Hematopoietic multipotent progenitor cell treated with erythropoietin and hydrocortisone succinate and interleukin-3 and kit ligand, for 4 days (in vitro differentiated cells): ENCODE measurements around the gene ADAM10.
A peak's percentile ranks its signal among the peaks of the same experiment; 100 is the strongest.

Experiments
- DNase-seq: peaks from one replicate; pipeline ENCODE4 v3.0.0-alpha.2; 2015

Gene ADAM10

GRCh38 chr15:58573270-58573669, 176.2 kb downstream of the ADAM10 start:
- DNase-seq = no peak

GRCh38 chr15:58572521-58572920, 177.0 kb downstream of the ADAM10 start:
- DNase-seq = no peak

GRCh38 chr15:58571491-58571890, 178.0 kb downstream of the ADAM10 start:
- no peak for DNase-seq

- DNase-seq = no peak
These were observed 180.1 kb downstream of the ADAM10 start for GRCh38 chr15:58569455-58569854.

DNA sequence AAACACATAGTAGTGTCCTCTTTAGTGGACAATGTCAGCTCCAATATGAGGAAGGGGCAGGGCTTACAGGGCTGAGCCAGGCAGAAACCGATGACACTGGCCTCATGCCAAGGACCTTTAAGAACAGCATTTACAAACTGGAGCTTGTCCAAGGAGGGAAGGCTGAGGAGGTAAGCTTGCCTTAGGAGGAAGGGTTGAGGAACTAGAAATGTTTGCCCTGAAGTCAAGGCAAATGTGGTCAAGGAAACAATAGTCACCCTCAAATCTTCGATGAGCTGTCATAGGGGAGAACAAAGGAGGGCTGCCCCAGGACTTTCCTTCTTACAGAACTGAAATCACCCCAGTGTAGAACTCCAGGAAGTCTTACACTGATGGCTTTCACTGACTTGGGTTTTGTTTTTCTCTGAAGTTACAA, 181.3 kb downstream of the ADAM10 start:
- peak; percentile 77 for DNase-seq

GRCh38 chr15:58566029-58566428, 183.5 kb downstream of the ADAM10 start:
- DNase-seq = no peak

DNA sequence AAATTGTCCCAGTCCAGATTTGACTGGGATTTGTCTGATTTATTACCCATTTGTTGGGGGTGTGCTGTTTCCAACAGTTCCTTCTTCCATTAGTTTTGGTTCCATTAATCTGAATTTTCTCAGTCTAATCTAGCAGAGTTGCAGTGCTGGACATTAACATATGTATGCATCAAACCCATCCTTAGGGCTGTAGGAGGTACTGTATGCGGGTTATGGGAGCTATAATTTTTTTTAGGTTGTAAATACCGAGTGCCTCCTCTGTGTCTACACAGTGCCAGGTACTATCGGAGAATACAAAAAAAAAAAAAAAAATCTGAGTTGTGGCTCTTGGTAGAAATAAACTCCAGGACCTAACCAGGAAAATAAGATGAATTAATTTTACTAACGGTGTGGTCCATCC, 183.9 kb downstream of the ADAM10 start:
- DNase-seq = no peak

DNA sequence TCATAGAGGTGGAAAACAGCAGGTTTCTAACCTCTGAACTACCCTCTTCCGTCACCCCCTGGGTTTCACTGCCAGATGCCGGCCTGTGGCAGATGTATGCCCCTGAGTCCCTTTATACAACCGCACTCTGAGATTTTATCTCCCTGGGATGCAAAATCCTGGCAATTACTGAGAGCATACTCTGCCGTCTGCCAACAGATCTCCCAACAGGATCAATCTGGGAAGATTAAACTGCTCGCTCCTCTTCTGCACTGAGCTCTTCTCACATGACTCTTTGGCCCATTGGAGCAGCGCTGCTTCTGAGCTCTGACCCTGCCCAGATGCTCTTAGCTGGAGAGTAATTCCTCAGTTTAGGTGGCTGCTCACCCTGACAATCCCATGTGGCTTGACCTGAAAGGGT, 184.5 kb downstream of the ADAM10 start:
- DNase-seq = no peak

GRCh38 chr15:58562135-58562534, 187.4 kb downstream of the ADAM10 start:
- no peak for DNase-seq

DNA sequence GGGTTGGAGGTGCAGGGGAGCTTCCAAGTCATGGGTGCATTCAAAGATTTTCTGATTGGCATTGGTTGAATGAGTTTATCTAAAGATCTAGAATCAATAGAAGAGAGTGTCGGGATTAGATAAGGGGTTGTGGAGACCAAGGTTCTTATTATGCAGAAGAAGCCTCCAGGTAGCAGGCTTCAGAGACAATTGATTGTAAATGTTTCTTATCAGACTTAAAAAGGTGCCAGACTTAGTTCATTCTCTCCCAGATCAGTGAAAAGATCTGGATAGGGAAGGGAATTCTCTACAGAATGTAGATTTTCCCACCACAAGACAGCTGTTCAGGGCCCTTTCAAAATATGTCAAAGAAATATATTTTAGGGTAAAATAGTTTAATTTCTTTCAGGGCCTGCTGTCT, 188.2 kb downstream of the ADAM10 start:
- DNase-seq = no peak

- DNase-seq = no peak
These were observed 189.5 kb downstream of the ADAM10 start for GRCh38 chr15:58559904-58560588.

- DNase-seq = no peak
These were observed 190.7 kb downstream of the ADAM10 start for GRCh38 chr15:58558777-58559176.

GRCh38 chr15:58556541-58556940, 193.0 kb downstream of the ADAM10 start:
- DNase-seq = no peak

- peak; percentile 58 for DNase-seq
These were observed 193.5 kb downstream of the ADAM10 start for GRCh38 chr15:58556028-58556361.

DNA sequence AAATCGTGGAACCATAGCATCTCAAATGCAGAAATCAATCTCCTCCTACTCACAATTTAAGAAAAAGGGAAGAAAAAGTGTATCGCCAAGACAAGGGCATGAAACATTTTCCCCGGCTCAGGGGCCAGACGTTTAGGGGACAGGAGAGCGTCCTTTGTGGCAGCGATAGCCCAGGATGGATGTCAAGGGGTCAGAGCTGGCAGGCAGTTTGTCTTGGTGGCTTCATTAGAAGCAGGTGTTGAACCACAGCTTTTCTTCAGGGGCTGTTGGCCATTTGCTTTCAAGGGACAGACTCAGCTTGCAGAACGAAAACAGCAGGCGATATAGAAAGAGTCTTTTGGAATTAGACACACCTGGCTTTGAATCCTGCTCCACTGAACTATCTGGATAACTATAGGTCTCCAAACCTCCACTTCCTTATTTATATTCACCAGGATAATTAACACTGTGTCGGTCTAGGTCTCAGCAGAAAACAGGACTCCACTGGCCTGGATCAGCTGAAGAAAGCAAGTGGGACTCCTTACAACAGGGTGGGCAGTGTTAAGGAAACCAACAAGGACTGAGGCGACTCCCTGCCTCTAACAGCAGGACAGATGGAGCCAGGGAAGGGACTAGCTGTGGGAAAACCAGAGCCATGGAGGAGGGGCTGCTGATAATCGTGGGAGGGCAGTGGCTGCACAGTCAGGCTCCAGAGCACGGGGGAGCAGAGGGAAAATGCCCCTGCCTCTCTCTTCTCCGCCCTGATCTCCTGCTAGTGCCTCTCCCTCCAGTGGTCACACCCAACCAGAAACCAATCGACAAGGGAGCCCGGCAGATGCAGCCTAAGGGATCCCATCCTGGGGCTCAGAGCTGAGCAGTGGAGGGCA, 194.1 kb downstream of the ADAM10 start:
- peak; percentile 22 for DNase-seq

DNA sequence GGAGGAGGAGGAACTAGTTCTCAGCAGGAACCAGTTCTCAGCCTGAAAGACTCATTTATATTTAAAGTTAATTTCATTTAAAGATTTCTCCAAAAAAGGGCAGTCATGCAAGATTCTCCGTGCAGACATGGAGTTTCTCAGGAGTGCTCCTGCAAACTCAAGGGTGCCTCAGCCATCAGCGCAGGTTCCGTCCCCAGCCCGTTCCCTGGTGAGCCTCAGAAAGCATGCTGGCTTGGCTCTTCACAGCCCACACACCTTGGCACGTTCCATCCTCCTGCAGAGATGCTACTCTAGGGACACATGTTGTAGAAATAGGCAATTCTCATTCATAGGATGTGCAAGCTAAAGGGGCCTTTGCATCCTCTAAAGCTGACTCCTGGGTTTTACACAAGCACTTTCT, 194.7 kb downstream of the ADAM10 start:
- DNase-seq = no peak

DNA sequence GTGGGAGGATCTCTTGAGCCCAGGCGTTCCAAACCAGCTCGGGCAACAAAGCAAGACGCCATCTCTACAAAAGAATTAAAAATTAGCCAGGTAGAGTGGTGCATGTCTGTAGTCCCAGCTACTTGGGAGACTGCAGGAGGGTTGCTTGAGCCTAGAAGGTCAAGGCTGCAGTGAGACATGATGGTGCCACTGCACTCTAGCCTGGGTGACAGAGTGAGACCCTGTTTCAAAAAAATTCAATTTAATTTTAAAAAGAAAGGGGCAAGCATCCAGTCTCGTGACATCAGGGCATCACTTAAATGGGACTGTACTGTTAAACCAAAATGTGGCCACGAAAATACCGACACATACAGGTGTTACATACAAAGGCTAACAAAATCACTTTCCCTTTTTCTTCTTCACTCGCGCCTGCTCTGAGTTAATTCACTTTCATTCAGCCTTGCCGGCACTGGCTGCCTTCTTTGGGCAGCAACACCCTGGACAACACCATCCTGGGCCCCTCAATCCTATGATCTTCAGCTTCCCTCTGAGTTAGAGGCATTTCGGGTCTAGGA, 196.1 kb downstream of the ADAM10 start:
- no peak for DNase-seq

DNA sequence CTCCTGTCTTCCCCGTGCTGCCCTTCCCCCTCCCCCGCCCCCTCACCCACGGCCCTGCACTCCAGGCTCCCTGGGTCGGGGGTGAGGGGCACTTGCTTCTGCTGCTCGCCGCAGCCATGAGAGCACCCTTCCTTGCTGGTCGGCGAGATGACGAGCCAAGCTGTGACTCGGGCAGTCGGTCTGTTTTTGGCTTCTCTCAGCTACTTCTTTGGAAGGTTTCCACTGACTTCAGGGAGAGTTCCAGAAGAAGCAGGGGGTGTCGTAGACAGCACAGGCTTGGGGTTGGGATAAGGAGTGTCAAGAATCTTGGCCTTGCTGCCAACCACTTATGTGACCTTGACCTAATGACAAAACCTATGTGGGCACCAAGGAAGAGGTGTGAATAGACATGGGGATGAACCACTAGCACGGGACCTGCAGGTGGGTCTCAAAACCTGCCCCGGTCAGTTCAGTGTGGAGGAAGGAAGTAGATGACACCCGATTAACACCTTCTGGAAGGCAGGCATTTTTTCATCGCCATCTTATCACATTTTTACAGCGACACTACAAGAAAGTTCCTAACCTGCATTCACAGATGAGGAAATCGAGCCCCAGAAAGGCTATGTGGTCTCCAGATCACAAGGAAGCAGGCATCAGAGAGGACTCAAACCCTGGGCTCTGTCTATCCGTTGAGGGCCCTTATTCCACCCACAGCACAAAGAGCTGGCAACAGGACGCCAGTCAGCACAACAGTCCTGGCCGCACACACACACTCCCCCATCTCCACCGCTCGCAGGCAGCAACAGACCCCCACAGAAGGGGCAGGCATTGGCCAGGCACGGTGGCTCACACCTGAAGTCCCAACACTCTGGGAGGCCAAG, 196.8 kb downstream of the ADAM10 start:
- DNase-seq = no peak

- peak; percentile 79 for DNase-seq
These were observed 197.6 kb downstream of the ADAM10 start for GRCh38 chr15:58551764-58552504.

DNA sequence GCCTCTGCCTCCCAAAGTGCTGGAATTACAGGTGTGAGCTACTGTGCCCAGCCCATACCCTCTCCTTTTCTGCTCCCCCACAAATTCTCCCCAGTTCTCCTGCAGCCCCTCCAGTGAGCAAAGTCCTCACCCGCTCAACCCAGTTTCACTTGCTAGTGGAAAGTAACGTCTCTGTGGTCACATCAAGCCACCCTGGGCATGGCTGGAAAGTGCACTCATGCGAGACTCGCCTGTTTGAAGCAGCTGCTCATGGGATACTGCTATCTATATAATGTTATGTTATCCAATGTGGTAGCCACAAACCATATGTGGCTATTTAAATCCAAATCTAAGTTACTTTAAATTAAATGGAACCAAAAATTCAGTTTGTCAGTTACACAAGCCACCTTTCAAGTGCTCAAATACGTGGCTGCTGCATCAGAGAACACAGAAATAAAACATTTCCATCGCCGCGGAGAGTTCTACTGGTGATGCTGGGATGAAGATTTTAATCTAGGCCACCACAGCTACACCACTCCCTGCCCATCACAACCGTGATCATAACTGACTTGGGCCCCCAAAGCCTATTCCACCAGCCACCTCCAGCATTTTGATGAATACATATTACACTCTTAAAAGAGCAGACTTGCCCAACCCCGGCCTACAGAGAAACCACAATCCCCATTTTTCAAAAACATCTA, 198.3 kb downstream of the ADAM10 start:
- DNase-seq = peak; percentile 58

GRCh38 chr15:58549785-58550074, 199.8 kb downstream of the ADAM10 start:
- DNase-seq = no peak
